Effector memory CD8-positive, alpha-beta T cell (primary cell): ENCODE data around the gene GMCL1.
A peak's percentile ranks its signal among the peaks of the same experiment; 100 is the strongest.
"Not testable (repeated sequence)": the region's sequence is repeated elsewhere in the genome, so short reads cannot be mapped to it uniquely, and the experiment has no call there.

Experiments used
- ATAC-seq: fragments of 150-1000 bp; cut with Tn5 transposase; replicated peaks from 2 replicates; pipeline ENCODE4 v1.10.0; 2021; ENCODE audit warnings: mild to moderate bottlenecking, moderate library complexity
- DNase-seq, 3 experiments: peaks; one replicate each; pipeline ENCODE4 v3.0.0; 2021
- H3K27ac Mint-ChIP-seq, 2 donors: one replicate each; pipeline ENCODE4 v1.8.0; 2022; ENCODE audit warnings: mild to moderate bottlenecking in 2 of 2, mixed read lengths in 2 of 2, moderate library complexity in 2 of 2
- H3K27me3 Mint-ChIP-seq, 2 donors: one replicate each; pipeline ENCODE4 v1.8.0; 2022; ENCODE audit warnings: mixed read lengths in 2 of 2
- H3K36me3 Mint-ChIP-seq: one replicate; pipeline ENCODE4 v1.8.0; 2022; ENCODE audit warnings: mild to moderate bottlenecking, moderate library complexity, mixed read lengths; ENCODE audit not compliant: insufficient read depth
- H3K4me1 Mint-ChIP-seq, 2 donors: one replicate each; pipeline ENCODE4 v1.8.0; 2022; ENCODE audit warnings: low read depth in 2 of 2, mixed read lengths in 2 of 2
- H3K4me3 Mint-ChIP-seq, 2 donors: one replicate each; pipeline ENCODE4 v1.8.0; 2022; ENCODE audit warnings: mild to moderate bottlenecking in 2 of 2, mixed read lengths in 2 of 2, moderate library complexity in 2 of 2
- H3K9me3 Mint-ChIP-seq, 2 donors: one replicate each; pipeline ENCODE4 v1.8.0; 2022; ENCODE audit warnings: mixed read lengths in 2 of 2

Gene GMCL1

GRCh38 chr2:69817729-69818501 is 11.5 kb upstream of the GMCL1 start:
- Mint-ChIP-seq H3K27me3 (no peaks in the 10 kb centered on the region), H3K4me3 (no peak overlapping the region), H3K27ac (no peak overlapping the region), H3K36me3 (peaks cover 8% of the 10 kb centered on the region), H3K4me1 (peaks cover 0 to 7% of the 10 kb centered on the region in 2 donors), H3K9me3 (no peaks in the 10 kb centered on the region)
- ATAC-seq (no peak), DNase-seq (no peak)

- Mint-ChIP-seq H3K27me3 (no peaks in the 10 kb centered on the region), H3K4me1 (peaks cover 21 to 23% of the 10 kb centered on the region in 2 donors), H3K36me3 (peaks cover 11% of the 10 kb centered on the region), H3K27ac (peak overlapping the region; percentile 85 to 94), H3K9me3 (no peaks in the 10 kb centered on the region), H3K4me3 (peak overlapping the region; percentile 93 to 96)
- ATAC-seq (no peak), DNase-seq (no peak)
Measured at GRCh38 chr2:69827796-69828540, 1.5 kb upstream of the GMCL1 start.

- Mint-ChIP-seq H3K4me1 (peaks cover 22 to 25% of the 10 kb centered on the region in 2 donors), H3K9me3 (no peaks in the 10 kb centered on the region)
Measured at GRCh38 chr2:69828938-69829255, 563 bp upstream of the GMCL1 start.

GRCh38 chr2:69830045-69830905 is 815 bp downstream of the GMCL1 start:
- Mint-ChIP-seq H3K27ac (peak overlapping the region; percentile 85 to 94), H3K4me1 (peaks cover 33 to 37% of the 10 kb centered on the region in 2 donors)
- peak; percentile 31 for ATAC-seq

More at GRCh38 chr2:69828938-69829255, 563 bp upstream of the GMCL1 start:
- Mint-ChIP-seq H3K36me3 (peaks cover 11% of the 10 kb centered on the region), H3K27ac (peak overlapping the region; percentile 85 to 94), H3K27me3 (no peaks in the 10 kb centered on the region), H3K4me3 (peak overlapping the region; percentile 93 to 96)
- ATAC-seq (no peak), DNase-seq (no peak)

GRCh38 chr2:69830906-69831241 is 1.4 kb downstream of the GMCL1 start:
- peaks cover 36 to 43% of the 10 kb centered on the region in 2 donors for H3K4me1 Mint-ChIP-seq

More at GRCh38 chr2:69830045-69830905, 815 bp downstream of the GMCL1 start:
- peaks cover 11% of the 10 kb centered on the region for H3K36me3 Mint-ChIP-seq
- peak; percentile 40 to 46 (median 43) for DNase-seq
- H3K27me3 Mint-ChIP-seq = no peaks in the 10 kb centered on the region
- peak overlapping the region; percentile 93 to 96 for H3K4me3 Mint-ChIP-seq
- H3K9me3 Mint-ChIP-seq = no peaks in the 10 kb centered on the region

GRCh38 chr2:69831354-69831905 is 2.0 kb downstream of the GMCL1 start:
- Mint-ChIP-seq H3K9me3 (no peaks in the 10 kb centered on the region), H3K36me3 (peaks cover 6% of the 10 kb centered on the region), H3K27ac (peak overlapping the region in 1 of 2 donors; percentile 46), H3K4me3 (peak overlapping the region; percentile 93 to 96), H3K4me1 (peaks cover 42 to 49% of the 10 kb centered on the region in 2 donors), H3K27me3 (no peaks in the 10 kb centered on the region)
- ATAC-seq (no peak), DNase-seq (no peak)

More at GRCh38 chr2:69830906-69831241, 1.4 kb downstream of the GMCL1 start:
- not testable (repeated sequence) for ATAC-seq, H3K9me3 Mint-ChIP-seq, H3K27me3 Mint-ChIP-seq, DNase-seq
- Mint-ChIP-seq H3K4me3 (peak overlapping the region; percentile 93 to 96), H3K27ac (peak overlapping the region; percentile 85 to 94), H3K36me3 (peaks cover 11% of the 10 kb centered on the region)

- Mint-ChIP-seq H3K4me1 (peaks cover 37 to 51% of the 10 kb centered on the region in 2 donors), H3K27ac (no peak overlapping the region), H3K27me3 (no peaks in the 10 kb centered on the region), H3K9me3 (no peaks in the 10 kb centered on the region), H3K36me3 (peaks cover 20% of the 10 kb centered on the region), H3K4me3 (no peak overlapping the region)
- no peak for ATAC-seq
- no peak for DNase-seq
Measured at GRCh38 chr2:69833752-69834151, 4.3 kb downstream of the GMCL1 start.

- peak overlapping the region in 1 of 2 donors; percentile 51 for H3K27ac Mint-ChIP-seq
- no peaks in the 10 kb centered on the region for H3K9me3 Mint-ChIP-seq
- ATAC-seq (no peak), DNase-seq (no peak)
- no peak overlapping the region for H3K4me3 Mint-ChIP-seq
- peaks cover 31% of the 10 kb centered on the region for H3K36me3 Mint-ChIP-seq
- no peaks in the 10 kb centered on the region for H3K27me3 Mint-ChIP-seq
- peaks cover 33 to 46% of the 10 kb centered on the region in 2 donors for H3K4me1 Mint-ChIP-seq
Measured at GRCh38 chr2:69835666-69836065, 6.2 kb downstream of the GMCL1 start.

GRCh38 chr2:69836316-69836715 is 6.9 kb downstream of the GMCL1 start:
- peak overlapping the region in 1 of 2 donors; percentile 40 for H3K4me3 Mint-ChIP-seq
- H3K27me3 Mint-ChIP-seq = no peaks in the 10 kb centered on the region
- DNase-seq = no peak
- ATAC-seq = peak; percentile 32
- peaks cover 31% of the 10 kb centered on the region for H3K36me3 Mint-ChIP-seq
- H3K4me1 Mint-ChIP-seq = peaks cover 32 to 43% of the 10 kb centered on the region in 2 donors
- H3K27ac Mint-ChIP-seq = peak overlapping the region; percentile 7 to 12
- no peaks in the 10 kb centered on the region for H3K9me3 Mint-ChIP-seq

GRCh38 chr2:69837533-69837932 is 8.1 kb downstream of the GMCL1 start:
- no peak overlapping the region for H3K27ac Mint-ChIP-seq
- ATAC-seq = no peak
- H3K36me3 Mint-ChIP-seq = peaks cover 31% of the 10 kb centered on the region

GRCh38 chr2:69843993-69844392 is 14.5 kb downstream of the GMCL1 start:
- Mint-ChIP-seq H3K27ac (no peak overlapping the region), H3K4me1 (no peaks in the 10 kb centered on the region), H3K9me3 (no peaks in the 10 kb centered on the region), H3K4me3 (no peak overlapping the region), H3K27me3 (no peaks in the 10 kb centered on the region), H3K36me3 (peaks cover 47% of the 10 kb centered on the region)
- DNase-seq = no peak
- no peak for ATAC-seq

More at GRCh38 chr2:69837533-69837932, 8.1 kb downstream of the GMCL1 start:
- Mint-ChIP-seq H3K27me3 (no peaks in the 10 kb centered on the region), H3K9me3 (no peaks in the 10 kb centered on the region), H3K4me3 (no peak overlapping the region), H3K4me1 (peaks cover 25 to 33% of the 10 kb centered on the region in 2 donors)
- DNase-seq = no peak

- ATAC-seq (no peak), DNase-seq (no peak)
- H3K27me3 Mint-ChIP-seq = no peaks in the 10 kb centered on the region
- H3K27ac Mint-ChIP-seq = no peak overlapping the region
- peaks cover 42% of the 10 kb centered on the region for H3K36me3 Mint-ChIP-seq
- no peak overlapping the region for H3K4me3 Mint-ChIP-seq
- no peaks in the 10 kb centered on the region for H3K9me3 Mint-ChIP-seq
- H3K4me1 Mint-ChIP-seq = no peaks in the 10 kb centered on the region
Measured at GRCh38 chr2:69844560-69844959, 15.1 kb downstream of the GMCL1 start.
